ENCODE results near the gene EBF3.

Gene EBF3

GRCh38 chr10:129888784-129889616, 75.1 kb downstream of the EBF3 start:
- no peaks in the 10 kb centered on the region for H3K4me1 Mint-ChIP-seq
- ATAC-seq (peak; percentile 52), DNase-seq (ENCODE audit: low spot score in 2 of 2) (peak; percentile 22 to 67)
- no peak overlapping the region for H3K4me3 Mint-ChIP-seq
- H3K27ac Mint-ChIP-seq, result no peak overlapping the region
- H3K9me3 Mint-ChIP-seq, result no peaks in the 10 kb centered on the region
- no peaks in the 10 kb centered on the region for H3K36me3 Mint-ChIP-seq

GRCh38 chr10:129887986-129888783, 75.9 kb downstream of the EBF3 start:
- Mint-ChIP-seq H3K4me1 (no peaks in the 10 kb centered on the region), H3K27ac (no peak overlapping the region), H3K9me3 (no peaks in the 10 kb centered on the region), H3K4me3 (no peak overlapping the region), H3K36me3 (no peaks in the 10 kb centered on the region)
- no peak for ATAC-seq
- DNase-seq (ENCODE audit: low spot score in 2 of 2), result no peak

- Mint-ChIP-seq H3K36me3 (no peaks in the 10 kb centered on the region), H3K27ac (no peak overlapping the region), H3K4me1 (no peaks in the 10 kb centered on the region), H3K4me3 (no peak overlapping the region), H3K9me3 (no peaks in the 10 kb centered on the region)
- DNase-seq (ENCODE audit: low spot score in 2 of 2), result no peak
- no peak for ATAC-seq
These were observed 76.6 kb downstream of the EBF3 start for GRCh38 chr10:129887381-129887905.

GRCh38 chr10:129886263-129886662, 77.8 kb downstream of the EBF3 start:
- no peak for ATAC-seq
- Mint-ChIP-seq H3K36me3 (no peaks in the 10 kb centered on the region), H3K27ac (no peak overlapping the region), H3K4me1 (no peaks in the 10 kb centered on the region), H3K9me3 (no peaks in the 10 kb centered on the region), H3K4me3 (no peak overlapping the region)
- DNase-seq (ENCODE audit: low spot score in 2 of 2), result no peak

- Mint-ChIP-seq H3K9me3 (no peaks in the 10 kb centered on the region), H3K27ac (no peak overlapping the region)
These were observed 78.5 kb downstream of the EBF3 start for GRCh38 chr10:129885526-129885925.

GRCh38 chr10:129884398-129885078, 79.5 kb downstream of the EBF3 start:
- Mint-ChIP-seq H3K4me1 (no peaks in the 10 kb centered on the region), H3K4me3 (no peak overlapping the region), H3K27ac (no peak overlapping the region), H3K9me3 (no peaks in the 10 kb centered on the region), H3K36me3 (no peaks in the 10 kb centered on the region)
- no peak for DNase-seq (ENCODE audit: low spot score in 2 of 2)
- no peak for ATAC-seq

More at GRCh38 chr10:129885526-129885925, 78.5 kb downstream of the EBF3 start:
- DNase-seq (ENCODE audit: low spot score in 2 of 2) (no peak), ATAC-seq (no peak)
- Mint-ChIP-seq H3K4me3 (no peak overlapping the region), H3K4me1 (no peaks in the 10 kb centered on the region), H3K36me3 (no peaks in the 10 kb centered on the region)

- Mint-ChIP-seq H3K36me3 (no peaks in the 10 kb centered on the region), H3K4me1 (no peaks in the 10 kb centered on the region), H3K27ac (no peak overlapping the region), H3K4me3 (no peak overlapping the region), H3K9me3 (no peaks in the 10 kb centered on the region)
- DNase-seq (ENCODE audit: low spot score in 2 of 2) (no peak), ATAC-seq (no peak)
These were observed 80.3 kb downstream of the EBF3 start for GRCh38 chr10:129883626-129884397.

- H3K9me3 Mint-ChIP-seq, result no peaks in the 10 kb centered on the region
- no peaks in the 10 kb centered on the region for H3K36me3 Mint-ChIP-seq
- no peaks in the 10 kb centered on the region for H3K4me1 Mint-ChIP-seq
- no peak overlapping the region for H3K27ac Mint-ChIP-seq
- DNase-seq (ENCODE audit: low spot score in 2 of 2), result no peak
- no peak for ATAC-seq
- H3K4me3 Mint-ChIP-seq, result no peak overlapping the region
These were observed 81.0 kb downstream of the EBF3 start for GRCh38 chr10:129883029-129883428.

- no peaks in the 10 kb centered on the region for H3K4me1 Mint-ChIP-seq
- no peak overlapping the region for H3K27ac Mint-ChIP-seq
- no peaks in the 10 kb centered on the region for H3K9me3 Mint-ChIP-seq
- no peaks in the 10 kb centered on the region for H3K36me3 Mint-ChIP-seq
- no peak for ATAC-seq
- DNase-seq (ENCODE audit: low spot score in 2 of 2), result no peak
- no peak overlapping the region for H3K4me3 Mint-ChIP-seq
These were observed 81.6 kb downstream of the EBF3 start for GRCh38 chr10:129882291-129883010.

GRCh38 chr10:129881641-129882040, 82.4 kb downstream of the EBF3 start:
- no peak overlapping the region for H3K27ac Mint-ChIP-seq
- H3K36me3 Mint-ChIP-seq, result no peaks in the 10 kb centered on the region
- DNase-seq (ENCODE audit: low spot score in 2 of 2) (no peak), ATAC-seq (no peak)
- H3K4me1 Mint-ChIP-seq, result no peaks in the 10 kb centered on the region
- H3K4me3 Mint-ChIP-seq, result no peak overlapping the region
- no peaks in the 10 kb centered on the region for H3K9me3 Mint-ChIP-seq

GRCh38 chr10:129880191-129880870, 83.7 kb downstream of the EBF3 start:
- ATAC-seq, result peak; percentile 22
- Mint-ChIP-seq H3K36me3 (no peaks in the 10 kb centered on the region), H3K4me1 (no peaks in the 10 kb centered on the region), H3K9me3 (no peaks in the 10 kb centered on the region), H3K27ac (no peak overlapping the region), H3K4me3 (no peak overlapping the region)
- DNase-seq (ENCODE audit: low spot score in 2 of 2), result no peak

- H3K27ac Mint-ChIP-seq, result no peak overlapping the region
- no peak for ATAC-seq
- no peaks in the 10 kb centered on the region for H3K9me3 Mint-ChIP-seq
- DNase-seq (ENCODE audit: low spot score in 2 of 2), result no peak
- no peaks in the 10 kb centered on the region for H3K4me1 Mint-ChIP-seq
- no peak overlapping the region for H3K4me3 Mint-ChIP-seq
- H3K36me3 Mint-ChIP-seq, result no peaks in the 10 kb centered on the region
These were observed 84.4 kb downstream of the EBF3 start for GRCh38 chr10:129879655-129880054.

- H3K9me3 Mint-ChIP-seq, result no peaks in the 10 kb centered on the region
- H3K4me1 Mint-ChIP-seq, result no peaks in the 10 kb centered on the region
- no peak overlapping the region for H3K27ac Mint-ChIP-seq
- no peak for DNase-seq (ENCODE audit: low spot score in 2 of 2)
- no peaks in the 10 kb centered on the region for H3K36me3 Mint-ChIP-seq
- no peak overlapping the region for H3K4me3 Mint-ChIP-seq
- no peak for ATAC-seq
These were observed 85.2 kb downstream of the EBF3 start for GRCh38 chr10:129878835-129879234.

All from stimulated activated effector memory CD8-positive, alpha-beta T cell treated with anti-CD3 and anti-CD28 coated beads, Interleukin-12 subunit alpha, Interleukin-12 subunit beta, amount 100 ng/mL, for 72 hours (primary cell).